ENCODE measurements around the gene VEZT.

- TF ChIP-seq CTCF (IDR thresholded peaks at IDR 0.05; ENCODE audit: low read depth, low read length): no peak
- TF ChIP-seq MAX (IDR thresholded peaks at IDR 0.05; ENCODE audit: low read depth, low read length): no peak
- TF ChIP-seq POLR2A (IDR thresholded peaks at IDR 0.05; ENCODE audit: extremely low read depth, insufficient read length): no peak
- TF ChIP-seq MYC (IDR thresholded peaks at IDR 0.05; ENCODE audit: low read depth, low read length): no peak
Measured at GRCh38 chr12:95262808-95263207, 45.2 kb downstream of the VEZT start.

Data from NB4 (cell line).